ENCODE data around the gene RNF213.
"Not testable (repeated sequence)": the region's sequence is repeated elsewhere in the genome, so short reads cannot be mapped to it uniquely, and the experiment has no call there.

The RNF213 gene

DNA sequence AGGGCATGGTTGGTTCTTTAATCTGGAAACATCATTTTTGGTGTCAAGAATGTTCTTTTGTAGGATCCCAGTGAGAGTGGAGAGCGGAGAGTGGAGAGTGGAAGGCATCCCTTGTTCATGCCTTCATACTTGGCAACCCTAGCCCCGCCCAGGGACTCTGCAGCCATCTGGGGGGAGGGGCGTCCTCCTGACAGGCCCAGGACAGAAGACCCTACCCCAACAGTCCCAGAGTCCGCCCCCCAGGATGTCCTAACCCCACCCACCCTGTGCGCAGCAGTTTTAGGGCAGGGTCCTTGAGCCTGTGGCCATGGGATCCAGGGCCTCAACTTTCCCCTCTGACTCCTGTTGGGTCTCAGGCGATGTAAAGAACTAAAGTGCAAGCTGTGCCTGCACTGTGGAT lies 36.0 kb upstream of the RNF213 start:
- no peak for DNase-seq (ENCODE audit: low spot score)

DNA sequence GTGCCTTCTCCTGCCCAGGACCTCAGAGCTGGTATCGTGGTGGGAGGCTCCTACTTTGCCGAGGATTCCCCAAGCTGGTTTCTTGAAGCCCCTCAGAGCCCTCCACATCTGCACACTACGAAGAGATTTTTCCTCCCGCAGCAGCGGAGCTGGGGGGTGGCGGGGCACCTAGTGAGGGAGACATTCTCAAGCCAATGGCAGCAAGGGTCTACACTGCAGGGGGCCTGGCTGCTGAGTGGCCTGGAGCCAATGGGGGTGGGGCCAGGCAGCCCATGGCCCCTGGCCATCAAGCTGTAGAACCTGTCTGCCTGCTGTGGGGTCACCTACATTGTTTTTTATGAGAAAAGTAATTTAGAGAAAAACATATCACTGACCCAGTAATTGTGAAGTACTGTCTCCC lies 35.4 kb upstream of the RNF213 start:
- DNase-seq (ENCODE audit: low spot score), result no peak

DNA sequence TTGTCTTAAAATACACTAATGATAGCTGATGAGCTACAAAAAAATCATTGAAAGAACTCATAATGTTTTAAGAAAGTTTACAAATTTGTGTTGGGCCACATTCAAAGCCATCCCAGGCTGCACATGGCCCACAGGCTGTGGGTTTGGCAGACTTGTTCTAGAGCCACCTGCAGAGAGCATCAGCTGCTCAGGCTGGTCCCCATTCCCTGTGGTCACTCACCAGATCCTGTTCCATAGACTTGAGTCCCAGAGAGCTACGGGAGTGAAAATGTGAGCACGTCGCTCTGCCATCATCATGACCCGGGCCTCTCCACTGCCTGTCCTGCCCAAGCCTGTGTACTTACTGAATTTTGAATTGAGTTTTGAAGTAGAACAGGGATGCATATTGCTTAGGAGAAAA lies 33.5 kb upstream of the RNF213 start:
- no peak for DNase-seq (ENCODE audit: low spot score)

DNA sequence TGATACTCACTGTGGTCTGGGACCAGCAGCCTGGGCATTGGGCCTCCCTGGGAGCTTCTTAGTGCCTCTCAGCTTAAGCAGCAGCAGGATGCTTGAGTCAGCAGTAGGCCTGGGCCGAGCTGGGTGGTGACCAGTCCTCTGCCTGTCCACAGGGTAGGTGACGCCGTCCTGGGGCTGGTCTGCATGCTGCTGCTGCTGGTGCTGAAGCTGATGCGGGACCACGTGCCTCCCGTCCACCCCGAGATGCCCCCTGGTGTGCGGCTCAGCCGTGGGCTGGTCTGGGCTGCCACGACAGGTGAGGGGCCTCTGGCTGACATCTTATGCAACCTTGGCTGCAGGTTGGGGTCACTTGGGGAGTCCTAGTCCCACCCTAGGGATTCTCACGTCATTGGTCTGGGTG lies 33.0 kb upstream of the RNF213 start:
- no peak for DNase-seq (ENCODE audit: low spot score)

DNA sequence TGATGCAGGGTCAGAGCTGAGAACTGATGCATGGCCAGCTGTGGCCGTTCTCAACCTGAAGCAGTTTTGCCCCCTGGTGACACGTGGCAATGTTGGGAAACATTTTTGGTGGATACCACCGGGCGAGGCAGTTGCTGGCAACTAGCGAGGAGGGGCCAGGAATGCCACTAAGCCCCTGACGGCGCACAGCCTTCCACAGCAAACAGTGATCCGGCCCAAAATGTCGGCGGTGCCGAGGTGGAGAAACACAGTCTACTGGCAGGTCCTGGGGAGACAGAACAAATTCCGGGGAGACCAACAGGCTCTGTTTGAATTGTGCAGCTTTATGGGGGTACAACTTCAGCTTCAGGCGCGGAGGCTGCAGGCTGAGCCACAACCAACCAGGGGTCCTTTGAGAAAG lies 32.2 kb upstream of the RNF213 start:
- DNase-seq (ENCODE audit: low spot score), result no peak

DNA sequence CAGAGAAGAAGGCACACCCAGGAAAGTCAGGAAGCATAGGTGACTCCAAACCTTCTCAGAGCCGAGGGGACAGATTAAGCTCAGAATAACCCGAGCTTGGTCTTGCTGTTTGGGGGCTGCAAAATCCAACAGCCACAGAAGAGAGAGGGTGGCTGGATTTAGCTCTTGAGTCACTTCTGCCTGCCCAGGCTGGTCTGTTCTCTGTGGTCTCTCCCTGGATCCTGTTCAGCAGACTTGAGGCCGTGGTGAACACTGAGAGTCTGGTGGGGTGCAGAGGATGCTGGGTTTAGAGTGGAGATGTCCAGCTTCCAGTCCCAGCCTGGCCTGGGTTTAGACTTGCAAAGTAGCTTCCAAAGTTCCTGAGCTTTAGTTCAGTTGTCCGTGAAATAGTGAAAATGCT lies 31.6 kb upstream of the RNF213 start:
- DNase-seq (ENCODE audit: low spot score), result no peak

DNA sequence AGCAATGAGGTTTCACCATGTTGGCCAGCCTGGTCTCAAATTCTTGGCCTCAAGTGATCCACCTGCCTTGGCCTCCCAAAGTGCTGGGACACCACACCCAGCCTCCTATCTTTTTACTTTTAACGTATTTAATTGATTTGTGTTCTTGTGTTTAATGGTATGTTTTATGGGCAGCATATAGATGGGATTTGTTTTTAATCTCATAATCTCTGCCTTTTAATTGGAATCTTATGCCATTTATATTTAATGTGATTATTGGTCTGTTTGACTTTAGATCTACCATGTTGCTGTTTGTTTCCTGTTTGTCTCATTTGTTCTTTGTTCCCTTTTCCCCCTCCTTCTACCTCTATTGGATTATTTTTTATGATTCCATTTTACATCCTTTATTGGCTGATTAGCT lies 28.2 kb upstream of the RNF213 start:
- DNase-seq (ENCODE audit: low spot score), result no peak

DNA sequence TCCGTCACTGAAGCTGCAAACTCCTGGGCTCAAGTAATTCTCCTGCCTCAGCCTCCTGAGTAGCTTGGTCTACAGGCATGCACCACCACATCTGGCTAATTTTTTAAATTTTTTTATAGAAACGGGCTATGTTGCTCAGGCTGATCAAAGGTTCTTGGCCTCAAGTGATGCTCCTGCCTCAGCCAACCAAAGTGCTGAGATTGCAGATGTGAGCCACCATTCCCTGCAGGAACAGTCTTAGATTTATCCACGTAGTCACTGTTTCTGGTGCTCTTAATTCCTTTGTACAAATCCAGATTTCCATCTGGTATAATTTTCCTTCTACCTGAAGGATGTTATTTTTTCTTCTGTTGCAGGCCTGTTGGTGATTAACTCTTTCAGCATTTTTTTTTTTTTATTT lies 27.4 kb upstream of the RNF213 start:
- DNase-seq (ENCODE audit: low spot score), result no peak

DNA sequence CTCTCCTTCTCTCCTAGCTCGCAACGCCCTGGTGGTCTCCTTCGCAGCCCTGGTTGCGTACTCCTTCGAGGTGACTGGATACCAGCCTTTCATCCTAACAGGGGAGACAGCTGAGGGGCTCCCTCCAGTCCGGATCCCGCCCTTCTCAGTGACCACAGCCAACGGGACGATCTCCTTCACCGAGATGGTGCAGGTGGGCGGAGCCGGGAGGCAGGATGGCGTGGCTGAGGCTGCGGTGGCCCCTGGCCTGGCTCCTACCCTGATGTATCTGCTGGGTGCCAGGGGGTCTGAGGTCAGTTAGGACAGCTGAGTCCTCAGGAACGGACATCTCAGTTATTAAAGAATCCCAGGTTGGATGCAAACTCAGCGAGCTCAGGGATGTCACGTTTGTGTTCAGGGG lies 23.7 kb upstream of the RNF213 start:
- DNase-seq (ENCODE audit: low spot score), result no peak

DNA sequence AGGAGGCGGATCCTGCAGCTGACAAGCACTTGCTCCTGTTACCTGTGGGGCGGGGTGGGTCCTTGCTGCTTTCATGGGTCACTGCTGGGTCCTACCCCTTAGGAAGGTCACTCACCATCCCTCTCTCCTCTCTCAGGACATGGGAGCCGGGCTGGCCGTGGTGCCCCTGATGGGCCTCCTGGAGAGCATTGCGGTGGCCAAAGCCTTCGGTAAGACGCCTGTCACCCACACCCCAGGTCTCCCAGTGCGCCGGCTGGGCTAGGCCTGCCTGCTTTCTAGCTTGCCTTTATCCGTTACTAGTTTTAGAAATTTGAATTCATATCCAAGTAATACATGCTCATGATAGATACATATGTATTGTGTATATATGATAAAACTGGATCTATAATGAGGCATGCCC lies 23.3 kb upstream of the RNF213 start:
- DNase-seq (ENCODE audit: low spot score), result no peak

DNA sequence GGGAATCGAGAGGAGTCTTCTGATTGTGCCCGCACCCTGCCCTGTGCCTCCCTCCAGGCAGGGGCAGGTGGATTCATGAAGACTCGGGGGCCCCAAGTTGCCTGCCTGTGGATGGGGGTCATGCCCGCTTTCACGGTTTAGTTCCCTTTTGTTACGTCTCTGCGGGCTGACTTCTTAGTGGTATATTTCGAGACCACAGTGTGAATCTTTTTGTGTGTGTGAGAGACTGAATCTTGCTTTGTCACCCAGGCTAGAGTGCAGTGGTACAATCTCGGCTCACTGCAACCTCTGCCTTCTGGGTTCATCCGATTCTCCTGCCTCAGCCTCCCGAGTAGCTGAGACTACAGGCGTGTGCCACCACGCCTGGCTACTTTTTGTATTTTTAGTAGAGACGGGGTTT lies 18.1 kb upstream of the RNF213 start:
- DNase-seq (ENCODE audit: low spot score), result no peak

DNA sequence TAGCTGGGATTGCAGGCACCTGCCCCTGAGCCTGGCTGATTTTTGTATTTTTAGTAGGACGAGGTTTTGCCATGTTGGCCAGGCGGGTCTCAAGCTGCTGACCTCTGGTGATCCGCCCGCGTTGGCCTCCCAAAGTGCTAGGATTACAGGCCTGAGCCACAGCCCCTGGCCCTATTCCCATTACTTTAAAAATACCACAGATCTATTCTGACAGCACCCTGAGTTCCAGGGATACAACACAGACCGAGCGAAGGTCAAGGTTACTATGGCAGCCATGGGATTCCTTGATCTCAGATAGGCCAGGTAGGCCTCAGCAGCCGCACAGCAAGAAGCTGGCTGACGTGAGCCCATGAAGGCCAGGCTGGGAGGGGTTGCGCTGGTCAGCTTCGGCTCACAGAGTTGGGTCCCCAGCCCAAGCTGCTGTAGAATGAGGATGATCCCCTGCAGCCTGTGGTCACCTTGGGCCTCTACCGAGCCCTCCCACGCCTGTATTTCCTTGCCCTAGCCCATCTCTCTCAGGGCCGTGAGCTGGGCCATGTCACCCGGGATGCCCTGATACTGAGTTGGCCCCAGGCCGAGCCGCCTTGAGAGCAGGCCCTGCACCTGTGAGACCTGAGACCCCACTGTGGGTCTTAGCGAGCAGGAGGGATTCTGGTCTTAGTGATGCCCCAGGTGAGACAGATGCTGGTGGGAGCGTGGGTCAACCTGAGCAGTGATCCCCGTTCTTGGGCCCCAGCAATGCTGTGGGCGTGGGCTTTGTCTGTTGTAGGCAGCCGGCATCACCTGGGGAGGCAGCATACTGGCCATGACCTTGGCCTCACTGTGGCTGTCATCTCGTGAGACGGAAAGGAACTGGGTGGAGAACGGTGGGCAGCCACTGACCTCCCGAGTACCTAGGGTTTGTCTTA lies 16.9 kb upstream of the RNF213 start:
- DNase-seq (ENCODE audit: low spot score), result no peak

DNA sequence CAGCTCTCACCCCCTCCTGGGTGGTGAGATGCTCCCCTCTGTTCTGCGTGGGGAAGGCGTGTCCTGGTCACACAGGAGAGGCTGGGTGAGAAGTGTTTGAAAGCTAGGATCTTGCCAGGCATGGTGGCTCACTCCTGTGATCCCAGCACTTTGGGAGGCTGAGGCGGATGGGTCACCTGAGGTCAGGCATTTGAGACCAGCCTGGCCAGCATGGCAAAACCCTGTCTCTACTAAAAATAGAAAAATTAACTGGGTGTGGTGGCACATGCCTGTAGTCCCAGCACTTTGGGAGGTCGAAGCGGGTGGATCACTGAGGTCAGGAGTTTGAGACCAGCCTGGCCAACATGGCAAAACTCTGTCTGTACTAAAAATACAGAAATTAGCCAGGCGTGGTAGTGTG lies 16.2 kb upstream of the RNF213 start:
- DNase-seq (ENCODE audit: low spot score), result not testable (repeated sequence)

DNA sequence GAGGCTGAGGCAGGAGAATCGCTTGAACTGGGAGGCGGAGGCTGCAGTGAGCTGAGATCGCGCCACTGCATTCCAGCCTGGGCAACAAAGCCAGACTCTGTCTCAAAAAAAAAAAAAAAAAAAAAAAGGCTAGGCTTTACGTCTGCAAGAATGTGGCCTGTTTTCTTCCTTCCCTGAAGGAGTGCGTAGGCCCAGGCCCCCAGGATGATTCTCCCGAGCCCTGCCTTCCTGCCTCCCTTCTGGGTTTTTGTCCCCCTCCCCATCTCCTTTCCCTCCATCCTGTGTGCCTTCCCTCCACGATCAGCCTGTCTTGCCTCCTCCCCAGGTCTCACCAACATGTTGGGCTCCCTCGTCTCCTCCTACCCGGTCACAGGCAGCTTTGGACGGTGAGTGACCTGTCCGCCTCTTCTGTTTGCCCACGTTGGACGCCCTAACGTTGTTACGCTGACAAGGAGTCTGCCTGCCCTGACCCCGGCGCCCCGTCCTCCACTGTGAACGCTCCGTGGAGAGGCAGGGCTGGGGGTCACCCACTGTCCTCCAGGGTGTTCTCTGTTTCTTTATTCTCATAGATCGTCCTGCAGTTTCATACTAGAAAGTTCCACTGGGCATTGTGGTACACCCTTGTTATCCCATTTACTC lies 15.7 kb upstream of the RNF213 start:
- DNase-seq (ENCODE audit: low spot score), result no peak

DNA sequence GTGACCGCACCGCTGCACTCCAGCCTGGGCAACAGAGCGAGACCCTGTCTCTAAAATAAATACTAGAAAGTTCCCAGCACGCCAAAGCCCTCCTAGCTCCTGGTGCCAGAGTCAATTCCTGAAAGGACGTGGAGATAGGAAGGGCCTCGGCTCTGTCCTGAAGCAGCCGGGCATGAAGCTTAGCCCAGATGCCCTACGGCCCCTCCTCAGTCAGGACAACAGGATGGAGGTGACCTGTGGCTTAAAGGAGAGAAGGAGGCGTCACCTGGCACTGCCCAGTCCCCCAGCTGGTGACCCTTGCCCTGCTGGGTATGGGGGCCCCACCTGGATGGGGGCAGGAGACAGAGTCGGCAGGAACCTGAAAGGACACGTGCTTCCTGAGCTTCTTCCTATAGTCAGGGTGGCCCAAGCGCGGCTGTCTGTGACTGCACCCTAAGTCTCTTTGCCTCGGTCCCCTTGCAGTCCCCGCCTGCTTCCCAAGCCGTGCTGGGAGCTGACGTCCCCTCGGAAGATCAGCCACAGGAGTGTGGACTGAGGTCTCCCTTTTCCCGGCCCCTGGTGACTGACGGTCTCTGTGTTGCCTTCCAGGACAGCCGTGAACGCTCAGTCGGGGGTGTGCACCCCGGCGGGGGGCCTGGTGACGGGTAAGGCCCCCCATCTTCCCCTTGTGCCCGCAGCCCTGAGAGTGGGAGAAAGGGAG lies 14.9 kb upstream of the RNF213 start:
- no peak for DNase-seq (ENCODE audit: low spot score)

DNA sequence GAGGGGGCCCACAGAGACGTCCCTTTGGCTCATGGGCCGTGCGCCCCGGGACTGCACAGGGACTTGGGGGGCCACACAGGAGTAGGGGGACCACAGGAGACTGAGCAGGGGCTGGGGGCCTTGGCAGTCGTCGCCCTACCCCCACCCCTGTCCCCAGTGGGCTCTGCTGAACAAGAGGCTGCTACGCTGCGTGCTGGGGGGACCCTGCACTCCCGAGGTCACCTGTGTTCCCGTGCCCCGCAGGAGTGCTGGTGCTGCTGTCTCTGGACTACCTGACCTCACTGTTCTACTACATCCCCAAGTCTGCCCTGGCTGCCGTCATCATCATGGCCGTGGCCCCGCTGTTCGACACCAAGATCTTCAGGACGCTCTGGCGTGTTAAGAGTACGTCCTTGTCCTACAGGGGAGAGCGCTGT lies 14.4 kb upstream of the RNF213 start:
- DNase-seq (ENCODE audit: low spot score), result no peak

DNA sequence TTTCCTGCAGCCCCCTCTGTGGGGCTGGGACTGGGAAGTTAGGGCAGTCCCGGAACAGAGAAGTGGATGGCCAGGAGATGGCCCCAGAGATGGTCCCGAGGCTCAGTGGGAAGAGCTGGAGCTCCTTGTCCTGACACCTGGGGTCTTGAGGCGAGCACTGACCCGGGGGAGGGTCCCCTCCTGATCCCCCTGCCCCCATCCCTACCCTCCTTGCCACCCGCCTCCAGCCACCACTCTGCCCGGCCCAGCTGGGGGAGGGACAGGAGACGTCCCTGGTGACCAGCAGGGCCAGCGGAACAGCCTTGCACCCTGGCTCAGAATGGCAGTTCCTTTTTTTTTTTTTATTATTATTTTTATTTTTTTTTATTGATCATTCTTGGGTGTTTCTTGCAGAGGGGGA lies 13.9 kb upstream of the RNF213 start:
- DNase-seq (ENCODE audit: low spot score), result no peak

DNA sequence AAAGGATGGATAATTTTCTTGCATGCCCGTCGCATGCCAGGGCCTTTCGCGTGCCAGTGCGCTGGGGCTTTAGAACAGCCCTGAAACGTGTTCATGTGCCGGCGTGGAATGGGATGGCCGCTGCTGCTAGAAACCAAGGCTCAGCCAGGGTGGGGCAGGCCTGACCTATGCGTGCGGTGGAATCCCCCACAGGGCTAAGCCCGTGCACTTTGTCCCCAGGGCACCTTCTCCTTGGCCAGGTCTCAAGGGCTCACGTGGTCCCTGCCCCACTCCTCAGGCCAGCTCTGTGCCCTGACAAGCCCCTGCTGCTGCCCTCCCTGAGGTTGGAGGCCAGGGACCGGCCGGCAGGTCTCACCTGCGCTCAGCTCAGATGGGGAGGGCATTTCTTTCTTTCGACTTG lies 13.1 kb upstream of the RNF213 start:
- no peak for DNase-seq (ENCODE audit: low spot score)

DNA sequence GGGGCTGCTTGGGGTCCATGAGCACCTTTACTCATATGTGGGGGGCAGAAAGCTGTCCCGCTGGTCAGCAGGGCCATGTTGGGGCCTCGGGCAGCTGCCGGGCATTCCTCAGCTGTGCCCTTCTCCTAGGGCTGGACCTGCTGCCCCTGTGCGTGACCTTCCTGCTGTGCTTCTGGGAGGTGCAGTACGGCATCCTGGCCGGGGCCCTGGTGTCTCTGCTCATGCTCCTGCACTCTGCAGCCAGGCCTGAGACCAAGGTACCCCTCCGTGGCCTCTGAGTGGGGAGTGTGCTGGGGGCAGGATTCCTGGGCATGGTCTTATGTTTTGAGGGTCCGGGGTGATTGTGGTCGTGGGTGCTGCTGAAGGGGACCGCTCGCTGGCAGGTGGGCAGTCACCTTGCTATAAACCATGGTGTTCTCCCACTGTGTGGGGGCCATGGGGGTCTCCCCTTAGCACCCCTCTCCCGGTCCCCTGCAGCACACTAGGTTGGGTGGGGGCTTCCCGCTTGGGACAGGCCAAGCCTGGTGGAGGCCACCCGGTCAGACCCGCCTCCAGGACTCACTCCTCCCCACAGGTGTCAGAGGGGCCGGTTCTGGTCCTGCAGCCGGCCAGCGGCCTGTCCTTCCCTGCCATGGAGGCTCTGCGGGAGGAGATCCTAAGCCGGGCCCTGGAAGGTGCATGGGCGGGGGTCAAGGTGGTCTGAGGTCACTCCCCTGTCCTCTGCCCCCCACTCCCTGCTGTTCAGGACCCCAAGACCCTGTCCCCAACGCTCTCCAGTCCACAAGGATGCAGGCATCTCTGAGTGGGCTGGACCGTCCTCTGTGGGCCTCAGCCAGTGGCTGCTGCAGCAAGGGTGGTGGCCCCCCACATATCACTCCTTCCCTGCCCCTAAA lies 12.4 kb upstream of the RNF213 start:
- DNase-seq (ENCODE audit: low spot score), result no peak

DNA sequence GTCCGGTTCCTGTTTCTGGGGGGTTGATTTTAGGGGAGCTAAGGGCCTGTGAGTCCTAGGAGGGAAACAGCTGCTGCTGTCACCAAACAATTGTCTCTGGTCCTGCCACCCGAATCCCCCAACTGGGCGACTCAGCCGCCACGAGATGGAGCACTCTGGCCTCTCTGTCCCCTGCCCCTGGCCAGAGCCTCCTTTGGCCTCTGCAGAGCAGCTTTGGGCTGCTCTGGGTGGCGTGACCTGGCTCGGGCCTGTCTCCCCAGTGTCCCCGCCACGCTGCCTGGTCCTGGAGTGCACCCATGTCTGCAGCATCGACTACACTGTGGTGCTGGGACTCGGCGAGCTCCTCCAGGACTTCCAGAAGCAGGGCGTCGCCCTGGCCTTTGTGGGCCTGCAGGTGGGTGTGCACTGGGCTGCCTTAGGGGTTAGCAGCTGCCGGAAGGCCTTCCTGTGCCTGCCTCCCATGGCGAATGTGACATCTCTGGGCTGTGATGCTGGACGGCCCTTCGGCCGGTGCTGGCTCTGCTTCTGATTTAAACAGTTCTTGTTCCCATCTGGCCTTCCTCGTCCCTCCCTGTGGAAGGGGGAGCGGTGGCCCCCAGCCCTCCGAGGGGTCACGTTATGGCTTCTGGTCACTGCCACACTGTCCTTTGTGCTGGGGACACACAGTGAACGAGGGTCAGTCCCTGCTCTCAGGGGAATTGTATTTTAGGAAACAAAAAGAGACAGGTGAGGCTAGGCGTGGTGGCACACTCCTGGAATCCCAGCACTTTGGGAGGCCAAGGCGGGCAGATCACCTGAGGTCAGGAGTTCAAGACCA lies 11.6 kb upstream of the RNF213 start:
- no peak for DNase-seq (ENCODE audit: low spot score)

DNA sequence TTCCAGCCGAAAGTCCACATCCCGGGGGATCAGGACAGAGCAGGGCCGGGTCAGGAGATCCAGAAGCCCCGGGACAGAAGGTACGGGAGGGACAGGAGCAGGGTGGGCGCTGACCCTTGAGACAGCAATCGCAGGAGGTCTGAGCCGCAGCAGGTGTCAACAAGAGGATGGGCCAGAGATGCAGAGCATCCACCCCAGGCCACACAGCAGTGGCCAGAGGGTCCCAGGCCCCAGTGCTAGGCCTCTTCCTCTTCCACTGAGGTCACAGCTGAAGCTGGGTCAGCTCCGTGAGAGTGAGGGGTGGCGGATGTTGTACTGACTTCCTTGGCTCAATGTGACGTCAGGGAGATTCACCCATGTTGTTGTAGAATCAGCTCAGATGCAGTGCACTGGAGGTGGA lies 8.7 kb upstream of the RNF213 start:
- DNase-seq (ENCODE audit: low spot score), result no peak
